GM12872 (cell line): ENCODE data around the gene KIF17.

Source experiments
- CTCF ChIP-seq: IDR thresholded peaks from 3 replicates; pipeline ENCODE4 v1.5.1; 2011; ENCODE audit warnings: low read depth, mild to moderate bottlenecking, low read length, moderate library complexity; ENCODE audit not compliant: insufficient read depth

KIF17 gene

GRCh38 chr1:20658166-20658915, 59.5 kb downstream of the KIF17 start:
- TF ChIP-seq CTCF, result no peak

- TF ChIP-seq CTCF, result no peak
Observed at GRCh38 chr1:20657024-20657423, 60.8 kb downstream of the KIF17 start.

- TF ChIP-seq CTCF, result no peak
Observed at GRCh38 chr1:20654104-20654690, 63.6 kb downstream of the KIF17 start.

GRCh38 chr1:20652300-20652699, 65.5 kb downstream of the KIF17 start:
- no peak for TF ChIP-seq CTCF

GRCh38 chr1:20648946-20649345, 68.9 kb downstream of the KIF17 start:
- no peak for TF ChIP-seq CTCF

GRCh38 chr1:20648438-20648837, 69.4 kb downstream of the KIF17 start:
- TF ChIP-seq CTCF, result no peak

- TF ChIP-seq CTCF, result no peak
Observed at GRCh38 chr1:20645414-20645813, 72.4 kb downstream of the KIF17 start.
